Stimulated activated CD8-positive, alpha-beta memory T cell treated with anti-CD3 and anti-CD28 coated beads, Interleukin-7, amount 100 ng/mL, for 1 hour (primary cell): Measurements from ENCODE around the gene DHDDS.

ENCODE experiments used
- DNase-seq, 2 donors: peaks; one replicate each; pipeline ENCODE4 v3.0.0-alpha.2; 2020; ENCODE audit warnings: low read depth in 2 of 2

The DHDDS gene

GRCh38 chr1:26418865-26419349, 13.2 kb upstream of the DHDDS start:
- no peak for DNase-seq

- no peak for DNase-seq
These were observed 12.6 kb upstream of the DHDDS start for GRCh38 chr1:26419494-26419893.

GRCh38 chr1:26429721-26430120, 2.4 kb upstream of the DHDDS start:
- DNase-seq, result no peak

- no peak for DNase-seq
These were observed 672 bp downstream of the DHDDS start for GRCh38 chr1:26432793-26433192.

- no peak for DNase-seq
These were observed 2.1 kb downstream of the DHDDS start for GRCh38 chr1:26434161-26434752.

- DNase-seq, result no peak
These were observed 5.9 kb downstream of the DHDDS start for GRCh38 chr1:26438041-26438440.

- DNase-seq, result no peak
These were observed 8.1 kb downstream of the DHDDS start for GRCh38 chr1:26440259-26440658.

- DNase-seq, result no peak
These were observed 17.7 kb downstream of the DHDDS start for GRCh38 chr1:26449868-26450267.

- DNase-seq, result no peak
These were observed 18.8 kb downstream of the DHDDS start for GRCh38 chr1:26450908-26451307.

GRCh38 chr1:26452459-26453183, 20.5 kb downstream of the DHDDS start:
- no peak for DNase-seq

- DNase-seq, result no peak
These were observed 27.0 kb downstream of the DHDDS start for GRCh38 chr1:26459148-26459547.

- DNase-seq, result no peak
These were observed 27.5 kb downstream of the DHDDS start for GRCh38 chr1:26459573-26460031.

- DNase-seq, result no peak
These were observed 36.8 kb downstream of the DHDDS start for GRCh38 chr1:26468911-26469310.

- no peak for DNase-seq
These were observed 37.4 kb downstream of the DHDDS start for GRCh38 chr1:26469558-26469957.

- DNase-seq, result no peak
These were observed 38.9 kb downstream of the DHDDS start for GRCh38 chr1:26470878-26471497.

GRCh38 chr1:26471498-26472319, 39.6 kb downstream of the DHDDS start:
- peak in 1 of 2 donors; percentile 6 for DNase-seq

- DNase-seq, result peak; percentile 64 to 79
These were observed 40.3 kb downstream of the DHDDS start, which contains the start of gene HMGN2 for GRCh38 chr1:26472320-26472900. TSS of gene HMGN2 (plus strand) at chr1:26472440. CDS start at chr1:26472613, 173 bp downstream.

GRCh38 chr1:26472901-26473845, 41.1 kb downstream of the DHDDS start:
- peak; percentile 95 to 96 for DNase-seq

- no peak for DNase-seq
These were observed 42.7 kb downstream of the DHDDS start for GRCh38 chr1:26474818-26475217.

GRCh38 chr1:26475989-26476388, 43.9 kb downstream of the DHDDS start:
- DNase-seq, result no peak
